Measurements from ENCODE around the gene EXOC2. TPM values are rescaled to one million over a fixed set of nuclear protein-coding genes. Genes with fewer than 3 reads are reported as not detected.
"Not testable (repeated sequence)": the region's sequence is repeated elsewhere in the genome, so short reads cannot be mapped to it uniquely, and the experiment has no call there.

Gene EXOC2
- total RNA-seq, 1 donor from 2014 or later: 11.4 TPM

DNA sequence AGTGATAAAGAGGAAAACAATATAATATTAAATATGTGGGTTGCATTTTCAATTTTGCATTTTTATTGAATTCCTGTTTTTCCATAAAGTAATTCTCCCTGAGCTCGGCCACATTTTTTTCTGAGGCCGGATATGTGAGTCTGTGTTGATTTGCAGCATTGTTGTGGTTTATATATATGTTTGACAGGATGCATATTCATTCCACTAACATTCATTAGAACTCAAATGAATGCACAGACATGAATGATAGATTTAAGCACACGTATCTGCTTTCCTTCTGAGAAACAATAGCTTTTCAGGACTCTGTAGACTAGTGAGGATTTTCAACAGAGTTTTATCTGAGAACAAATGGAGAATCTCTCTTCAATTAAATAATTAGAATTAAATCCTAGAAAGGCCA is 10.6 kb upstream of the EXOC2 start:
- intact Hi-C loops (cut with DNase I): no loop called here
- H3K27me3 ChIP-seq: no peaks in the 10 kb centered on the region
- no peak overlapping the region for H3K4me3 ChIP-seq
- no peak for DNase-seq (ENCODE audit: low spot score in 2 of 2)
- no peaks in the 10 kb centered on the region for H3K9me3 ChIP-seq
- no peaks in the 10 kb centered on the region for H3K36me3 ChIP-seq
- no peak overlapping the region for H3K27ac ChIP-seq
- no peaks in the 10 kb centered on the region for H3K4me1 ChIP-seq
- TF ChIP-seq, protein P1, sequence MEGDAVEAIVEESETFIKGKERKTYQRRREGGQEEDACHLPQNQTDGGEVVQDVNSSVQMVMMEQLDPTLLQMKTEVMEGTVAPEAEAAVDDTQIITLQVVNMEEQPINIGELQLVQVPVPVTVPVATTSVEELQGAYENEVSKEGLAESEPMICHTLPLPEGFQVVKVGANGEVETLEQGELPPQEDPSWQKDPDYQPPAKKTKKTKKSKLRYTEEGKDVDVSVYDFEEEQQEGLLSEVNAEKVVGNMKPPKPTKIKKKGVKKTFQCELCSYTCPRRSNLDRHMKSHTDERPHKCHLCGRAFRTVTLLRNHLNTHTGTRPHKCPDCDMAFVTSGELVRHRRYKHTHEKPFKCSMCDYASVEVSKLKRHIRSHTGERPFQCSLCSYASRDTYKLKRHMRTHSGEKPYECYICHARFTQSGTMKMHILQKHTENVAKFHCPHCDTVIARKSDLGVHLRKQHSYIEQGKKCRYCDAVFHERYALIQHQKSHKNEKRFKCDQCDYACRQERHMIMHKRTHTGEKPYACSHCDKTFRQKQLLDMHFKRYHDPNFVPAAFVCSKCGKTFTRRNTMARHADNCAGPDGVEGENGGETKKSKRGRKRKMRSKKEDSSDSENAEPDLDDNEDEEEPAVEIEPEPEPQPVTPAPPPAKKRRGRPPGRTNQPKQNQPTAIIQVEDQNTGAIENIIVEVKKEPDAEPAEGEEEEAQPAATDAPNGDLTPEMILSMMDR (IDR thresholded peaks at IDR 0.05): no peak

- Histone ChIP-seq H3K36me3 (no peaks in the 10 kb centered on the region), H3K27me3 (no peaks in the 10 kb centered on the region), H3K9me3 (no peaks in the 10 kb centered on the region), H3K4me1 (no peaks in the 10 kb centered on the region), H3K4me3 (no peak overlapping the region), H3K27ac (no peak overlapping the region)
- intact Hi-C loops (cut with DNase I): no loop called here
- TF ChIP-seq, protein P1 (IDR thresholded peaks at IDR 0.05): no peak
- DNase-seq (ENCODE audit: low spot score in 2 of 2): no peak
These were observed 9.0 kb upstream of the EXOC2 start for GRCh38 chr6:701700-702479.

- no peaks in the 10 kb centered on the region for H3K36me3 ChIP-seq
- H3K4me3 ChIP-seq: no peak overlapping the region
- intact Hi-C loops (cut with DNase I): no loop called here
- H3K27me3 ChIP-seq: no peaks in the 10 kb centered on the region
- H3K9me3 ChIP-seq: no peaks in the 10 kb centered on the region
- no peaks in the 10 kb centered on the region for H3K4me1 ChIP-seq
- TF ChIP-seq, protein P1 (IDR thresholded peaks at IDR 0.05): no peak
- H3K27ac ChIP-seq: no peak overlapping the region
- no peak for DNase-seq (ENCODE audit: low spot score in 2 of 2)
These were observed 8.3 kb upstream of the EXOC2 start for GRCh38 chr6:701215-701614.

DNA sequence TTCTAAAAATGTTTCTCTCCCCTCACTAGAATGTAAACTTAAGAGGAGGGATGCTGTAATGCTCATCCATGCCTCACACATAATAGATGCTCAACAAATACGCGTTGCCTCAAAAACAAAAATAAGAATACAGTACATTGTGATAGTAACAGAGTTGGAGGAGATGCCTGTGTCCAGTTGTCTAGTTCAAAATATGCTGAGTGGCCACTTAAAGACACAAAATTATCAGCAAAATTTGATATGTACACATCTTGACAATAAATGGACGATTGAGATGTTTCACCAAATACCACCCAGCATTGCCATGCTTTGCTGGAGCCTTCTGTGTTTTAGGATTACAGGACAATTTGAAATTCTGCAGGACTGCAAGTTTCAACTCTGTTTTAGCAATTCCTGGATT is 7.6 kb upstream of the EXOC2 start:
- H3K4me1 ChIP-seq: no peaks in the 10 kb centered on the region
- H3K9me3 ChIP-seq: no peaks in the 10 kb centered on the region
- TF ChIP-seq, protein P1 (IDR thresholded peaks at IDR 0.05): no peak
- no peak for DNase-seq (ENCODE audit: low spot score in 2 of 2)
- no peaks in the 10 kb centered on the region for H3K36me3 ChIP-seq
- intact Hi-C loops (cut with DNase I): no loop called here
- H3K4me3 ChIP-seq: no peak overlapping the region
- H3K27me3 ChIP-seq: no peaks in the 10 kb centered on the region
- no peak overlapping the region for H3K27ac ChIP-seq

DNA sequence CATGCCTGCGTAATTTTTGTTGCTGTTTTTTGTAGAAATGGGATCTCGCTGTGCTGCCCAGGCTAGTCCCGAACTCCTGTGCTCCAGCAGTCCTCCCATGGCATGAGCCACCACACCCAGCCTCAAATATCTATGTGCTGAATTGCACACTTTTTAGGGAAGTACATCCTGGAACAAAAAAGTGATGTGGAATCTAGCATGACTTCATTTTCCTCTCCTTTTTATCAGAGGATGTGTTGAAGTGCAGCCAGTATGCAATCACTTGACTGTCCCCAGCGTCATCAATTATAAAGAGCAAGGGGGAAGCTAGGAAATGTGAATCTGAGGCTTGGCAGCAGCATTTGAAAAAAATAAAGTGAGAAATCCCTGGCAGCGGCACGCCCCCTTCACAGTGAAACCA is 6.4 kb upstream of the EXOC2 start:
- DNase-seq (ENCODE audit: low spot score in 2 of 2): no peak
- no peak overlapping the region for H3K4me3 ChIP-seq
- no peaks in the 10 kb centered on the region for H3K27me3 ChIP-seq
- H3K27ac ChIP-seq: no peak overlapping the region
- intact Hi-C loops (cut with DNase I): no loop called here
- H3K36me3 ChIP-seq: no peaks in the 10 kb centered on the region
- no peaks in the 10 kb centered on the region for H3K9me3 ChIP-seq
- H3K4me1 ChIP-seq: no peaks in the 10 kb centered on the region
- TF ChIP-seq, protein P1 (IDR thresholded peaks at IDR 0.05): no peak

DNA sequence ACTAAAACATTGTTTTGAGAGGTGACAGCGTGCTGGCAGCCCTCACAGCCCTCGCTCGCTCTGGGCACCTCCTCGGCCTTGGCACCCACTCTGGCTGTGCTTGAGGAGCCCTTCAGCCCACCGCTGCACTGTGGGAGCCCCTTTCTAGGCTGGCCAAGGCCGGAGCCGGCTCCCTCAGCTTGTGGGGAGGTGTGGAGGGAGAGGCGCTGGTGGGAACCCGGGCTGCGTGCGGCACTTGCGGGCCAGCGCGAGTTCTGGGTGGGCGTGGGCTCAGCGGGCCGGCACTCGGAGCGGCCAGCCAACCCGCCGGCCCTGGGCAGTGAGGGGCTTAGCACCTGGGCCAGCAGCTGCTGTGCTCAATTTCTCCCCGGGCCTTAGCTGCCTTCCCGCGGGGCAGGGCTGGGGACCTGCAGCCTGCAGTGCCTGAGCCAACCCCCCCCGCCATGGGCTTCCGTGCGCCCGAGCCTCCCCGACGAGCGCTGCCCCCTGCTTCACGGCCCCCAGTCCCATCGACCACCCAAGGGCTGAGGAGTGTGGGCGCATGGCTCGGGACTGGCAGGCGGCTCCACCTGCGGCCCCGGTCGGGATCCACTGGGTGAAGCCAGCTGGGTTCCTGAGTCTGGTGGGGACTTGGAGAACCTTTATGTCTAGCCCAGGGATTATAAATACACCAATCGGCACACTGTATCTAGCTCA is 1.6 kb upstream of the EXOC2 start:
- intact Hi-C loops (cut with DNase I); DNase-seq (ENCODE audit: low spot score in 2 of 2); H3K36me3 ChIP-seq: not testable (repeated sequence)

More for the DNA sequence above, 1.6 kb upstream of the EXOC2 start:
- not testable (repeated sequence) for H3K4me1 ChIP-seq, H3K9me3 ChIP-seq, H3K27me3 ChIP-seq, H3K4me3 ChIP-seq, H3K27ac ChIP-seq
